Inflammatory macrophage treated with lipopolysaccharide for 1 hour (primary cell): ENCODE measurements around the gene SLIT2.

Source experiments
- DNase-seq, 2 donors: peaks; one replicate each; pipeline ENCODE4 v3.0.0-alpha.2; 2020 to 2022

Gene SLIT2

GRCh38 chr4:20266215-20267082, 14.7 kb downstream of the SLIT2 start:
- no peak for DNase-seq

- DNase-seq = no peak
Observed at GRCh38 chr4:20268028-20268427, 16.3 kb downstream of the SLIT2 start.

GRCh38 chr4:20269320-20269719, 17.6 kb downstream of the SLIT2 start:
- no peak for DNase-seq

- DNase-seq = no peak
Observed at GRCh38 chr4:20271950-20272349, 20.2 kb downstream of the SLIT2 start.

GRCh38 chr4:20272411-20272872, 20.7 kb downstream of the SLIT2 start:
- no peak for DNase-seq

- no peak for DNase-seq
Observed at GRCh38 chr4:20273793-20274192, 22.1 kb downstream of the SLIT2 start.

- DNase-seq = no peak
Observed at GRCh38 chr4:20276848-20277247, 25.1 kb downstream of the SLIT2 start.

- DNase-seq = no peak
Observed at GRCh38 chr4:20278195-20278594, 26.5 kb downstream of the SLIT2 start.

GRCh38 chr4:20279381-20279780, 27.7 kb downstream of the SLIT2 start:
- DNase-seq = no peak

GRCh38 chr4:20281453-20281852, 29.7 kb downstream of the SLIT2 start:
- no peak for DNase-seq

GRCh38 chr4:20283039-20283438, 31.3 kb downstream of the SLIT2 start:
- DNase-seq = no peak

GRCh38 chr4:20284990-20285389, 33.3 kb downstream of the SLIT2 start:
- peak; percentile 4 to 22 for DNase-seq

- DNase-seq = no peak
Observed at GRCh38 chr4:20287246-20287645, 35.5 kb downstream of the SLIT2 start.

- no peak for DNase-seq
Observed at GRCh38 chr4:20288047-20288650, 36.4 kb downstream of the SLIT2 start.

- no peak for DNase-seq
Observed at GRCh38 chr4:20288846-20289512, 37.3 kb downstream of the SLIT2 start.

- no peak for DNase-seq
Observed at GRCh38 chr4:20289782-20290181, 38.1 kb downstream of the SLIT2 start.

- no peak for DNase-seq
Observed at GRCh38 chr4:20292739-20293138, 41.0 kb downstream of the SLIT2 start.

- no peak for DNase-seq
Observed at GRCh38 chr4:20297261-20297660, 45.6 kb downstream of the SLIT2 start.

GRCh38 chr4:20297783-20298182, 46.1 kb downstream of the SLIT2 start:
- no peak for DNase-seq

GRCh38 chr4:20298455-20298854, 46.8 kb downstream of the SLIT2 start:
- DNase-seq = no peak

GRCh38 chr4:20298986-20299385, 47.3 kb downstream of the SLIT2 start:
- DNase-seq = no peak

GRCh38 chr4:20299515-20299914, 47.8 kb downstream of the SLIT2 start:
- no peak for DNase-seq

GRCh38 chr4:20301161-20301560, 49.5 kb downstream of the SLIT2 start:
- DNase-seq = no peak
